ENCODE data around the gene MRPS21. TPM values are rescaled to one million over a fixed set of nuclear protein-coding genes. Genes with fewer than 3 reads are reported as not detected.

Gene MRPS21
- 10 to 100 TPM; 31.7 to 41.3 (median 38.7) TPM for total RNA-seq

DNA sequence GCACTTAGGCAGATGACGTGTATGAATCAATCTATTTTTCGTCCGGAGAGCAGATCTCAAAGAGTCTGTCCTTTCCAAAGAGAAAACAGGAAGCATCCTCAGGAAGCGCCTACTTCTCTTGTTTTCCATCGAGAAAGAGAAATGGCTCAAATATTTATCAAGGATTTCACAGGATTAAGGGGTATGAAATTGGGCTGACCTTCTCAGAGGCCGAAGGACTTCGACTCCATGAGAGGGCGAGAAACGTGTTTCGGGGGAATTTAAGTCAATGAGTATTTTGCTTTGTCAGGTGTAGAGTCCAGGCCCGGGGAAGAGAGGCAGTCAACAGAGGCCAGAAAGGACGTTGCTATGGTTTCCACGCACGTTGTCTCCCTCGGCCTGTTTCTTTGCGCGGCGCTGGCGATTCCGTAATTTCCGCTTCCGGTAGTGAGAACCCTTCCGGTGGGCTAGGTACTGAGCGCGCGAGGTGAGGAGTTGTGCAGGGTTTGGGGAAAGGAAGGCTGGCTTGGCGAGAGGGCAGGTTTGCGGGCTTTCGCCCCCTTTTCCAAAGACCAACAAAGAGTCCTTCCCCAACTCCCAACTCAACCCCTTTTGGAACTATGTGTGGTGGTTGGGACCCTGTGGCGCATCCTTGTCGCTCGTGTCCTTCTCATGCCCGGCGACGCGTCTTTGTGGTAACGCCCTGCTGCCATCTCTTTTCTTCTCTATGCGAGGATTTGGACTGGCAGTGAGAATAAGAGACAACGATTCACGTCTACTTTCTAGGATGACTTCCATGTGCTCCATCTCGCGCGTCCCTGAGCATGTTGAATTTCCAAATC, at the start of gene MRPS21:
Gene MRPS21, plus strand, starts transcription at position 429 of the 821 bp plus-strand sequence. CDS start 506 bp downstream, outside the sequence.
- intact Hi-C loops (cut with DNase I), result no loop called here
- H3K4me3 ChIP-seq, result peak within 1 kb of the TSS; percentile 57 to 87 (median 74)
- peak within 1 kb of the TSS; percentile 77 to 88 (median 86) for H3K27ac ChIP-seq
- H3K36me3 ChIP-seq, result peaks cover 0 to 37% (median 0%) of the 10 kb centered on the region in 3 donors
- H3K4me1 ChIP-seq, result peaks cover 3 to 24% (median 15%) of the 10 kb centered on the region in 3 donors
- TF ChIP-seq, protein P1, sequence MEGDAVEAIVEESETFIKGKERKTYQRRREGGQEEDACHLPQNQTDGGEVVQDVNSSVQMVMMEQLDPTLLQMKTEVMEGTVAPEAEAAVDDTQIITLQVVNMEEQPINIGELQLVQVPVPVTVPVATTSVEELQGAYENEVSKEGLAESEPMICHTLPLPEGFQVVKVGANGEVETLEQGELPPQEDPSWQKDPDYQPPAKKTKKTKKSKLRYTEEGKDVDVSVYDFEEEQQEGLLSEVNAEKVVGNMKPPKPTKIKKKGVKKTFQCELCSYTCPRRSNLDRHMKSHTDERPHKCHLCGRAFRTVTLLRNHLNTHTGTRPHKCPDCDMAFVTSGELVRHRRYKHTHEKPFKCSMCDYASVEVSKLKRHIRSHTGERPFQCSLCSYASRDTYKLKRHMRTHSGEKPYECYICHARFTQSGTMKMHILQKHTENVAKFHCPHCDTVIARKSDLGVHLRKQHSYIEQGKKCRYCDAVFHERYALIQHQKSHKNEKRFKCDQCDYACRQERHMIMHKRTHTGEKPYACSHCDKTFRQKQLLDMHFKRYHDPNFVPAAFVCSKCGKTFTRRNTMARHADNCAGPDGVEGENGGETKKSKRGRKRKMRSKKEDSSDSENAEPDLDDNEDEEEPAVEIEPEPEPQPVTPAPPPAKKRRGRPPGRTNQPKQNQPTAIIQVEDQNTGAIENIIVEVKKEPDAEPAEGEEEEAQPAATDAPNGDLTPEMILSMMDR (IDR thresholded peaks at IDR 0.05), result peak in 1 of 6 experiments; percentile 17
- peak in 3 of 4 donors; percentile 64 to 76 (median 75) for TF ChIP-seq POLR2A (IDR thresholded peaks at IDR 0.05)
- 6% methylated on average over 38 to 43 of the region's 43 CpGs for WGBS, 2 donors
- no peaks in the 10 kb centered on the region for H3K27me3 ChIP-seq
- H3K9me3 ChIP-seq, result no peaks in the 10 kb centered on the region
- DNase-seq, result peak; percentile 36

DNA sequence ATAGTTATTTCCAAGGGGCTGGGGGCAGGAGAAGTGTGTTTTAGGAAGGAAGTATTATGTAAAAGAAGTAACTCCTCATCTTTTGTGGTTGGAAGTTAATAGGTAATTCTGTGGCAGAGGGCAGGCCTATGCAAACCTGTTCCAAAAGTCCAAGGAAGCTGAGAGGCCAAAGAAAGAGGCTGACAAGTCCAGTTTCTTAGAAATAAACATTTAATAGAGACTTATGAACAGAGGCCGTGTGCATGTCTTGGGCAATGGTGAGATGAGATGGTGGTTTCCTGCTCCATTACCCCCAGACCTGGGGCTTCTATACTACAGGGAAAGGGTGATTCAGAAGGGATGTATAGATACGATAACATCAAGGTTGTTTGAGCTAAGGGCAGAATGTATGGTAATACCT, 43.7 kb upstream of the MRPS21 start:
- no peak for DNase-seq
- Histone ChIP-seq H3K9me3 (no peaks in the 10 kb centered on the region), H3K4me3 (no peak overlapping the region), H3K4me1 (no peaks in the 10 kb centered on the region), H3K36me3 (no peaks in the 10 kb centered on the region), H3K27ac (no peak overlapping the region), H3K27me3 (no peaks in the 10 kb centered on the region)
- no peak for TF ChIP-seq POLR2A (IDR thresholded peaks at IDR 0.05)
- TF ChIP-seq, protein P1 (IDR thresholded peaks at IDR 0.05), result no peak
- intact Hi-C loops (cut with DNase I), result no loop called here
- 66 to 73% methylated on average over 2 of the region's 2 CpGs for WGBS, 2 donors

DNA sequence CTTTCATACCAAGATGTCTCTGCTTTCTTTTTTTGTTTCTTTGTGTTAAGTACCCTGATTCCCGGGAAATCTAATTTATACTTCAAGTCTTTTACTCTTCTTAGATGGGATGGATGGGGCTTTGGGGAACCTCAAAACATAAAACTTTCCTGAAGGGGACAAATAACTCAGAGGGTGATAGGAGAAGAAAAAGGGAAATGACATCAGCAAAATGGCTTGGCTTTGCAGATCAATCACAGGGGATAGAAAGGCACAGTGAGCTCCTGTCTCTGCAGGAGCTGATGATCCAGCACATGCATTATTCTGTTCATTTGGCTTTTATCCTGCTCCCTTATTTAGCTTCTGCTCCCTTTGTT, 37.5 kb upstream of the MRPS21 start:
- H3K36me3 ChIP-seq, result no peaks in the 10 kb centered on the region
- TF ChIP-seq, protein P1 (IDR thresholded peaks at IDR 0.05), result no peak
- no peak for TF ChIP-seq POLR2A (IDR thresholded peaks at IDR 0.05)
- 0% methylated on average over 1 of the region's 1 CpG for WGBS, 2 donors
- H3K9me3 ChIP-seq, result no peaks in the 10 kb centered on the region
- peaks cover 0 to 23% (median 0%) of the 10 kb centered on the region in 4 donors for H3K27me3 ChIP-seq
- intact Hi-C loops (cut with DNase I), result no loop called here
- peaks cover 9 to 34% (median 20%) of the 10 kb centered on the region in 3 donors for H3K4me1 ChIP-seq
- DNase-seq, result no peak
- H3K4me3 ChIP-seq, result peak overlapping the region in 2 of 4 donors; percentile 17 to 52
- peak overlapping the region in 2 of 4 donors; percentile 58 to 70 for H3K27ac ChIP-seq

DNA sequence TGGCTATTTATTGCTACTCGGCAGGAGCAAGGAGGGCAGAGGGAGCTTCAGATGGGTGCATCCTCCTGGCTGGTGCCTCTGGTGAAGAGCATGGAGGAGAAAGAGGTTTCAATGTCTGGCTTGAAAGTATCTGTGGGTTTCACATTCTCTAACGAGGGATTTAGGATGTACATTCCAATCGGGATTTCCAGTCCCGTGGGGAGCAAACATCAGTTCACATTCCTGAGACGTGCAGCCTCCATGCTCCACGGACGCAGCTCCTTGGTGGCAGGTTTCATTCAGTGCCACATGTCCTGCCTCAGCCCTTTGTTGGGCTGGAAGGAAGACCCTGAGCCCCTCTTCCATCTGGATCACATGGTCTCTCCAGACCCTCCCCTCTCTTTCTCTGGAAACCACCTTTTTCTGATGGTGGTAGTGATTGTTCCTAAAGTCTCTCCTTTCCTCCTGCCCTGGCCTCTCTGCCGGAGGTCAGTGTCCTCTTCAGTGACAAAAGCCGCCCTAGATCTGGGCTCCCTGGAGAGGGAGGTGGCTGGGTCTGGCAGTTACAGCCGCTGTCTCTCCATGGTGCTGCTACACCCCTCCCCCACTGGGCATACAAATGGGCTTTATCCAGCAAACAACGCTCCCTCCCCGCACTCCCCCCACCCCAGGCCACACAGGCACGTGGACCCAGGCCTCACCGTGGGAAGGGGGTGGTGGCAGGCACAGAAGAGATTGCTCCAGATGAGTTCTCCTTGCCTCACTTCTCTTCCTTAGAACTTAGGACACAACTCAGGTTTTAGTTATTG, 36.9 kb upstream of the MRPS21 start:
- WGBS, 2 donors, result 24 to 32% methylated on average over 11 to 12 of the region's 14 CpGs
- H3K27ac ChIP-seq, result peak overlapping the region in 2 of 4 donors; percentile 58 to 70

More for the DNA sequence above, 36.9 kb upstream of the MRPS21 start:
- TF ChIP-seq, protein P1 (IDR thresholded peaks at IDR 0.05), result no peak
- no peak for TF ChIP-seq POLR2A (IDR thresholded peaks at IDR 0.05)
- intact Hi-C loops (cut with DNase I), result no loop called here
- H3K27me3 ChIP-seq, result peaks cover 0 to 23% (median 0%) of the 10 kb centered on the region in 4 donors
- no peaks in the 10 kb centered on the region for H3K36me3 ChIP-seq
- H3K4me1 ChIP-seq, result peaks cover 9 to 34% (median 20%) of the 10 kb centered on the region in 3 donors
- H3K4me3 ChIP-seq, result peak overlapping the region in 2 of 4 donors; percentile 7 to 17
- DNase-seq, result no peak
- H3K9me3 ChIP-seq, result no peaks in the 10 kb centered on the region

Measured in esophagus squamous epithelium (tissue), 5 donors.